Left renal cortex interstitium (tissue), 4 donors: ENCODE results near the gene TNIP1. TPM values are rescaled to one million over a fixed set of nuclear protein-coding genes. Genes with fewer than 3 reads are reported as not detected.
A peak's percentile ranks its signal among the peaks of the same experiment; 100 is the strongest.

Experiments
- DNase-seq, 4 donors: peaks; one replicate each; pipeline ENCODE4 v3.0.0-alpha.2; 2013; ENCODE audit warnings: low read depth in 4 of 4, low spot score in 2 of 4, missing footprints in 1 of 4
- polyA plus RNA-seq, 4 donors: library from polyadenylated mRNA; unstranded; fragments of 120-200 nt; gene quantifications; one replicate each; pipeline ENCODE4 v1.2.1, GENCODE V29; 2013; ENCODE audit not compliant: insufficient read length in 4 of 4

Gene TNIP1
- polyA plus RNA-seq, 4 donors: 68.0 to 77.5 (median 72.7) TPM

DNA sequence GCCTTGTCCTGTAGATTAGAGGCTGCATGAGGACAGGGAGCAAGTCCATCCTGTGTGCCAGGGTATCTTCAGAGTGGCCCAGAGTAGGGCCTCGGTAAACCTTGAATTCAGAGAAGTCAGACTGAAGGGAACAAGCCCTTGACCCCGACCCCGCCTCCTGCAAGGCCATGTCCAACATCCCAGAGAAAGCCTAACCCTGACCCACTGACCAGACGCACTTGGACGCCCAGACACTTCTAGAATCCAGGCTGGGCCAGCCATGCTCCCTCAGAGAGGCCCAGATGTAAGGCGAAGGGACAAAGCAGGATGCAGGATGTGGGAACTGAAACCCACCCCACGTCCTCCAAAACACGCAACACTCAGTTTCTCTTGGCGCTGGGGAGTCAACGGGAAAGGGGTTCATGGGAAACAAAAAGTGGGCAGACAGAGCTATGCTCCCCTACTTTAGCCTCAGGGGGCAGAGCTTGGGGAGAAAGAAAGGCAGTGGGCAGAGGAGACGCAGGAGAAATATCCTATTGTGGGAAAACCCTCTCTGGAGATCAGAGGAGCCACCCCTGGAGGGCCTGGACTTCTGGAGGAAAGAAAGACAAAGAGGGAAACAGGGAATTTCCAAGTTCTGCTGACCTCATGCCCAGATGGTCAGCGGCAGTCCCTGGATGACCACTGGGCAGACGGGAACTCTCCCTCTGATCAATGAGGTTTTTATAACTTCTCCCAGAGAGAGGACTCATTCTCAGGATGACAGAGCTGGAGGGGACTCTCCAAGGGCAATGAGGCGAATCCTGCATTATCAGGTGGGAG, 13.0 kb downstream of the TNIP1 start:
- DNase-seq: no peak

GRCh38 chr5:151066920-151067319, 13.9 kb downstream of the TNIP1 start:
- DNase-seq: no peak

DNA sequence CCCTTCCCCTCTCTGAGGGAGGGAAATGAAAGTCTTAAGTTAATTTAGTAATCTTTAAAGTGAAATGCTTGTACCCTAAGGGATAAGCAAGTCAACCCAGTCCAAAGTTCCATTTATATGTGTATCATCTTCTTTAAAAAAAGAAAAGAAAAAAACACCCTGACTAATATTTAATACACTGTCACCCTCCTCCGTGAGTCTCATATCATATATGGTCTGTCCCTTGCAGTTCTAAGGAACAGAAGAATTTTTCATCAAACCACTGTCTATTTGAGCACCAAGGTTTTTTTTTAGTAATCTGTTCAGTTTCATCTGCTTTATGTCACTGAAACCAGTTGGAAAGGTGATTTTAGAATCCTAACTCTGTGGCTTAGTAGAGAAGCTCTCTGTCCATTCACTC, 15.2 kb downstream of the TNIP1 start:
- no peak for DNase-seq

GRCh38 chr5:151064916-151065499, 15.8 kb downstream of the TNIP1 start:
- no peak for DNase-seq

DNA sequence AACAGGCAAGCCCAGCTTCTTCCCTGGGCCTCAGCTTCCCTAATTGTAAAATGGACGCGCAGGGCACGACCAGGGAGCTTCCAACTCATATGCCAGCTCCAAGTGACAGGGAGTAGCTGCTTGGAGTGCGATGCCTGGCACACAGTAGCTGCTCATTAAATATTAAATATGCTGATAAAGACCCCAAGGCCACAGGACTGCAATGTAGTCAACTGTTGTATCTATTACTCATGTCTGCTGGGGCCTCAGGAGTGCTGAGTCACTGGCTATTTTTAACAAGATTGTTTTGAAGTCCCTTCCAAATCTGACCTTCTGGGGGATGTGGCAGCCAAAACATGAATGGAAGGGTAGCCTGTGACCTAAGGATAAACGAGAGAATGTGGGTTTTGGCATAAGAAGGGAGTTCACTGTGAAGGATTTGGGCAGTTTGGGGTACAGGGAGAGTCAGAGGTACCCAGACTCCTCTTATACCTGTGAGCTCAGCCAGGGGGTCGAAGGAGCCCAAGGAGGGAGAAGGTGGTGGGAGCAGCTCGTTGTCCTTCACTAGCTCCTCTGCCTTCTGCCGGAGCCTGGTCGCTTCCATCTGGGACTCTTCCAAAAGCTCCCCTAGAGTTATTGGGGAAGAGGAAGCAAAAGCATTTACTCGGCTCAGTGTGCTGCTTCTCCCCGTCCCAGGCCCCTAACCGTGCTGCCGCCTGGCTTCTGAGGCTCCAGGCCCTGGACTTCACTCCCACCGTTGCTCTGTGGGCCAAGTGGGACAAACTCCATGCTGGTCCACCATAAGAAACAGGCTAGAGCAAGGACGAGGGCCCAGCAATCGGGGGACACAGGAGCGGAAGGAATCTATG, 17.5 kb downstream of the TNIP1 start:
- no peak for DNase-seq

- DNase-seq: no peak
These were observed 18.3 kb downstream of the TNIP1 start for GRCh38 chr5:151062405-151063141.

- no peak for DNase-seq
These were observed 20.1 kb downstream of the TNIP1 start for GRCh38 chr5:151060742-151061141.

DNA sequence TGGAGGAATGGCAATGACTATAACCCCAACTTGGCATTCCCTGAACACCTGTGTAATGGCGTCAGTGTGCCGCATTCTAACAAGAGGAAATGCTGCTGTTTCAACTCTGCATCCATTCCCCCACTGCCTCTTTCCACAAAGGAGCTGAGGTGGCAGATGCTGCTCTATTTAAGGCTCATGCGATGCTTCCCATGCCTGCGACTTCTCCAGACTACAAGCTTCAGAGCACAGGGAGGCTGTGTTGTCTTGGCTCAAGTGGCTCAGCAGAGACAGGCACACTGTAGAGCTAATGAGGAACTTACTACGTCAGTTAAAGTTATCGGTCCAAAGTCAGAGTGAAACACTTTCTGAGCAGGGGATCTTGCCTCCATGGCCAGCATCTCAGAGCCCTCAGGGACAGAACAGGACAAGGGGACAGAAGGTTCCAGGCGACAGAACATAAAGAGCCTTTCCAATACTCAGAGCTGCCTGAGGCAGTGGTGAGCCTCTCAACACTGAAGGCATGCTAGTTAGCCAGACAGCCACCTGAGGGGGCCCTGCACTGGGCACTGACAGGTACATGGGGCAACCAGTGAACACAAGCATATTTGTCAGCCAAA, 21.8 kb downstream of the TNIP1 start:
- no peak for DNase-seq

GRCh38 chr5:151058301-151058700, 22.5 kb downstream of the TNIP1 start:
- DNase-seq: no peak

GRCh38 chr5:151056379-151057325, 24.2 kb downstream of the TNIP1 start:
- DNase-seq: no peak

DNA sequence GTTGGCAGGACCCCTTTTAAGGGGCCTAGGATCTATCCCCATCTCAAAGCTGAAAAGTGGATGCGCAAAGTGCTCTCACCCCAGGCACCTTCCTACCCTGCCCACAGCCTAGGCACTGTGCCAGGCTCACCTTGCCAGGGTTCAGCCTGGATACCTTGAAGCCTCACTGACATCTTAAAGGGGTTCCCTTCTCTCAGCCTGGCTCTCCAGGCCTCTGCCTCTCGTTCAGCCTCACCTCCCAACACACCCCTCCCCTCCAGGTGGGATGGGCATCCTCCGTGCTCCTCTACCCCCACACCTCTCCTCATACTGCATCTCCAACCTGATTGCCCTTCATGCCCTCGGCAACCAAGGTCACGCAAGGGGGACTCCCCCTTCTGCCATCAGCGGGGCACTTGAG, 25.5 kb downstream of the TNIP1 start:
- no peak for DNase-seq

GRCh38 chr5:151054709-151055108, 26.1 kb downstream of the TNIP1 start:
- DNase-seq: no peak

GRCh38 chr5:151053796-151054462, 26.9 kb downstream of the TNIP1 start:
- no peak for DNase-seq

DNA sequence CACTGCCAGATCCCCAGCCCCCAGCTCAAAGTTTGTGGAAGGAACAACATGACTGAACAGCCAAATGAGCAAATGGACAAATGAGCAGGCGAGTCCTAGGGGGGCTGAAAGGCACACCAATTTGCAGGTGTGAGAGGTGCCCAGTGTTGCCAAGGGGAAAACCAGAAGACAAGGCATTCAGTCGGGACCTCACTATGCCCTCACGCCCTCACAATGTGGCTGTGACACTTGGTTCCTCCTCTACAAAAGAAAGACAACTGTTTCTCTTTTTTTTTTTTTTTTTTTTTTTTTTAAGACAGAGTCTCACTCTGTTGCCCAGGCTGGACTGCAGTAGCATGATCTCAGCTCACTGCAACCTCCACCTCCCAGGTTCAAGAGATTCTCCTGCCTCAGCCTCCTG, 28.0 kb downstream of the TNIP1 start:
- no peak for DNase-seq

DNA sequence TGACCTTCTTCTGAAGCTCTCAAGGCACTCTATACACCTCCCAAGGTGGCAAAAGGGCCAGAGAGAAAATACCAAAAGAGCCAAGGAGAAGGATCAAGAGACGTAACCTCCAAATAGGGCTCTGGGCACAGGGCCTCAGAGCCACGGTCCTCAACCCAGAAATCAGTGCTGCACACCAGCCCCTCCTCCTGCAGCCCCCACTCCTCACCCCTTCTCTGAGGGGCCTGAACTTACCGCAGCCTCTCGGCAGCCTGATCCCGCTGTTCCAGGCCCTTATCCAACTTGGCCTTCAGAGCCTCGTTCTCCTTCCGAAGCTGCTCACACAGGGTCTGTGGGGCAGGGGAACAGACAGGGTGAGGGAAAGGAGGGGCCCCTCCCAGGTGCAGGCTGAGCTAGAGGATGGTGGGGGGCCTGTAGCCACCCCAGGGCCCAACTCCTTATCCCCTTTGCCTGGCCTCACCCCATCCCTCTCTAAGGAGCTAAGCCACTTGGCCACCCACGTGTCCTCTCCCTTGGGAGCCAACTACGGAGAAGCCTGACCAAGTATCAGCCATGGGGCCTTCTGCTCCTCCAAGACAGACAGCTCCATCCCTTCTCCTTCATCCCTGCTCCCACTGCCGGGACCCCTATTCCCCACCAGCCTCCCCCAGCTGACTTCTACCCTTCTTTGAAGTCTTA, 28.8 kb downstream of the TNIP1 start:
- no peak for DNase-seq

DNA sequence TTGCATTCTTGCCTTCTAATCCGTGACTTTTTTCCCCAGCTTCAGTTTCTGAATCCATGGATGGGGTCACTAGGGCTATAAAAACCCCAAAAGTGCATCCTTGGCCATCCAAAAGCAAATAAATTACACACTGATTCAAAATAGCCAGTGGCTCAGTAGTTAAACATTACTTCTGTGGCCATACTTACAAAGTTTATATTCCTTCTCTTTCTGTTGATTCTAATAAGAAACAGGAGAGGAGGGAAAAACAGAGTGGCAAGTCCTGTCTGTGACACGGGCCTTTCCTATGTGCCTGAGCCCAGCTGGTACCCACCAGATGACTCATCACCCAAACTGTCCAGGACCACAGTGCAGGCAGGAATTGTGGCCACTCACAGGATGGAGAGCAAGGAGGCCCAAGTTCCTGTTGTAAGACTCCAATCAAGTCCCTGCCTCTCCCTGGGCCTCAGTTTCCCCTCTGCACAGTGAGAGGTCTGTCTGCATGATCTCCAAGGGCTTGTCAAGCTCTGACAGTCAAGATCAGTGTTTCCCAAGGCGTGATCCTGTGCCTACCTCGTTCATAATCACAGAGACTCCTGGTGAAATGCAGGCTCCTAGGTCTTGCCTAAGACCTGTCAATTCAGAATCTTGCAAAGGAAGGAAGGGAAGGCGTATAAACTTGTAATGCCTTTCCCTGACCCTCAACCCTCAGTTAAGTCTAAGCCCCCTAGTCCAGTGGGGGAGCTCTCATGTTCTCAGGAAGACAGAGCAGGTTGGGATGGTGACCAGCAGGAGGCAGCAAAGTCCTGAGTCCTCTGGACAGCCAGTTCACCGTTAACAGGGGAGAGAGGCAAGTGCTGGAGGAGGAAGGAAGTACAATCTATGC, 29.5 kb downstream of the TNIP1 start:
- peak in 2 of 4 donors; percentile 53 to 65 for DNase-seq

DNA sequence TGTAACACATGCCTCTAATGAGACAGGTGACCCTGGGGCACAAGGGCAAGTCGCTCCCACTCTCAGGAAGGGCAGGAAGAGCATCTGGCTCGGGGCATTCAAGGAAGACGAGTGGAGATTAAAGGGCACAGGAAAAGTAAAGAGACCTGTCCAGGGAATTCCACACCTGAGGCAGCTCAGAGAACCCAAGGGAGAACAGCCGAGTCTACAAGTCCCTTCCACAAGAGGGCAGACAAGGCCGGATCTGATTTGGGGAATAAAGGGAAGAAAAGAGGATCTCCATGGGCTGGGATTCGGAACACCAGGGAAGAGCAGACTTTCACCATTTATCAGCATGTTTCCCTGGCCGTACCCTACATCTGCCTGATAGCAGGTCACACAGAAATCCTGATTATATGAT, 32.3 kb downstream of the TNIP1 start:
- no peak for DNase-seq
